Dermis microvascular lymphatic vessel endothelial cell (primary cell): ENCODE measurements around the gene ABCC8. TPM values are rescaled to one million over a fixed set of nuclear protein-coding genes. Genes with fewer than 3 reads are reported as not detected.

Experiments used
- DNase-seq, 2 donors: peaks; one replicate each; pipeline versions ENCODE4 v3.0.0 to v3.0.0-alpha.2; 2010; ENCODE audit warnings: low read depth in 2 of 2
- total RNA-seq: library from RNA; depleted of rRNA; stranded (reverse); fragments of >200 nt; gene quantifications from 2 replicates; pipeline ENCODE4 v1.2.1, GENCODE V29; 2014

ABCC8 gene
- total RNA-seq, 1 donor from 2014 or later: not detected

DNA sequence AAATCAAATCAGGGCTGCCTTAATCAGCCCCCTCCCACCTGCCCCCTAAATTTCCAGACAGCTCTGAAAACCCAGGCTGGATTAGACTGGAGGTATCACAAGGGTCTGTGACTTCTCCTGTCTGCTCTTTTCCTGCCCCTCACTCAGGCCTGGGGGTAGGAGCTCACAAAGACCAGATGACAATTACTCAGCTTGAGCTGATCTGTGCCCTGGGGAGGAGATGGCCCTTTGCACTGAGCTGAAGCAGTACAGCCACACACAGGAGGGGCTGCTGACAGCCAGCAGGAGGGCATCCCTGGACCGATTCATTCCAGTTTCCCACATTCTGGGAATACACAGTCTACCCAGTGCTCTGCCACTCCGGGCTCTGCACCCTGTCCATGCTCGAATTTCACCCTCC lies 4.2 kb downstream of the ABCC8 start:
- DNase-seq: no peak

- no peak for DNase-seq
Measured at GRCh38 chr11:17471501-17471900, 5.1 kb downstream of the ABCC8 start.

GRCh38 chr11:17469998-17470397 lies 6.6 kb downstream of the ABCC8 start:
- no peak for DNase-seq

DNA sequence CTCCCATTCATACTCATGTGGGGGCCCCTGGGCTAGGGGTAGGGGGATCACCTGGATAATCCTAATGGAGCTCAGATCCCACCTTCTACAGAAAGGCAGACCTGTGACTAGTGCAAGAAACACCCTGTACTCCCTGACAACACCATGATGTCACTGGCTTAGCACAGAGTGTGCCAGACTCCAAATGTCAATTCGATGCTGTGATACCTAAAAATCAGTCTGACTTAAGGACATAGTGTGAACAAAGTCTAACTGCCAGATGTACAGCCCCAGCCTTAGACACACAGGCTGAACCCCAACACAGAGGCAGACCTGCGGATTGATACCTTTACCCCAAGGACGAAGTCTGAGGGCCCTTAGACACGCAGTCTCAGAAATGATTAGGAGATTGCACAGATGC lies 8.5 kb downstream of the ABCC8 start:
- no peak for DNase-seq

DNA sequence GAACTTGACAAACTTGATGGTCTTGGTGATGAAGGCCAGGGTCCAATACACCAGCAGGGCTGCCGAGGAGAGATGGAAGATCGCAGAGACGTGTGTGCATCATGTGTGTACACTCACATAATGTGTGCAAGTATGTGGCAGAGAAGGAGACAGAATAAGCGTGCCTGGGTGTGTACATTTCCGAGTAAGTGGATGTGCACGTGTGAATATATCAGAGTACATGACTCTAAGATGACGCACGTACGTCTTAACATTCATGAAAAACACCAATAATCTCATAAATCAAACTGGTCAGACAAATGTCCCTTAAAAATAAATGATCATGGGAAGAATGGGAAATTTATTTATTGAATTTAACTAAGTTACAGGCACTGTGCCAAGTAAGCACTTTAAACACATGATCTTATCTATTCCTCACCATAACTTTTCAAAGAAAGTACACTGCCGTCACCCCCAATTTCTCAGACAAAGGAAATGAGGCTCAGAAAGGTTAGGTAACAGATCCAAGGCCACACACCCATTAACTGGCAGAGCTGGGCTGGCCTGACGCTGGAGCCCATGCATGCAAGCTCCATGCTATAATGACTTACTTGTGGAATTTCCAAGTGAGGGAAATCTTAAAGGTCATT lies 13.0 kb downstream of the ABCC8 start:
- DNase-seq: no peak

DNA sequence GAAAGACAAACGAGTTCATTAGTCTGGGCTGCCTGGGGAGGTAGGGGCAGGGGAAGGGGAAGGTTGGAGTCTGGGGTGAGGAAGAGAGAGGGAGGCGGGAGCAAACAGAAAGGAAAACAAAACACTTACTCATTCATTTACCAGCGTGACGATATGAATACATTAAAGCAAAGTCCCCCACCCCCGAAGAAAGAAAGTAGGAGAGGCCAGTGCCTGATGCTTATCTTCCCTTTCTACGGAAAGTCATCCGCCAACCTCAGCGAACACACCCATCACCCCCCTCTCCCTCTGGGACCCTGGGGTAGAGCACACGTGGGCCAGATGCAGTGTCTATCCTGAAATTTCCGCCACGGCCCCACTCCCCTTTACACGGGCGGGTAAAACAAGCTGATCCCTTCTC lies 13.7 kb downstream of the ABCC8 start:
- no peak for DNase-seq

GRCh38 chr11:17460406-17460805 lies 16.2 kb downstream of the ABCC8 start:
- DNase-seq: no peak

DNA sequence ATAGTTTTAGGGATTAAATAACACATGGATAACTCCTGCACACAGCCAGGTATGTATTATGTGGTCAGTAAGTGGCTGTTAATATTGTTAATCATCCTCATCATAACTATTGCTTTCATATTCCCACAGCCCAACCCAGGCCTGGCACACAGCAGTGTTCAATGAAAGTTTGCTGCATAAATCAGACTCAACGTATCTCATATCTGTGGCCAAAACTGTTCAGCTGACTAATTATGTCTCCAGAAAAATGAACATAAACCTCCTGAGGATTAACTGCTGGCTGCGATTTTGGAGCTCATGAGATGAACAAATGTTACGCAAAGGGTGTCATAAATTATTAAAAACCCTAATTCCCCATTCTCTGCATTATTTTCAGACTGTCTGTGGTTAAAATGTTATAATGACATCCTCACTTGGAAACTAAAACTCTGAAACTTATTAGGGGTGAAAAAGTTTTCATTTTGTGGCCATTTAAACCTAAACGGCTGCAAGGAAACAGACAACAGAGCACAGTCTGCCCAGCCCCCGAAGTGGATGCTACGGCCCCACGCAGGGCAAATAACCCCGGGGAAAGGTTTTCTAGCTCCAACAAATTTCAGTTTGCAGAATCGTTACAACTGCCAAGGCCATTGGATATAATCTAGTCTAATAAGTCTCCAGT lies 17.3 kb downstream of the ABCC8 start:
- no peak for DNase-seq

GRCh38 chr11:17458268-17458667 lies 18.4 kb downstream of the ABCC8 start:
- DNase-seq: no peak

GRCh38 chr11:17457396-17458173 lies 19.1 kb downstream of the ABCC8 start:
- DNase-seq: no peak

- no peak for DNase-seq
Measured at GRCh38 chr11:17452668-17453067, 24.0 kb downstream of the ABCC8 start.

- DNase-seq: no peak
Measured at GRCh38 chr11:17449158-17449557, 27.5 kb downstream of the ABCC8 start.

DNA sequence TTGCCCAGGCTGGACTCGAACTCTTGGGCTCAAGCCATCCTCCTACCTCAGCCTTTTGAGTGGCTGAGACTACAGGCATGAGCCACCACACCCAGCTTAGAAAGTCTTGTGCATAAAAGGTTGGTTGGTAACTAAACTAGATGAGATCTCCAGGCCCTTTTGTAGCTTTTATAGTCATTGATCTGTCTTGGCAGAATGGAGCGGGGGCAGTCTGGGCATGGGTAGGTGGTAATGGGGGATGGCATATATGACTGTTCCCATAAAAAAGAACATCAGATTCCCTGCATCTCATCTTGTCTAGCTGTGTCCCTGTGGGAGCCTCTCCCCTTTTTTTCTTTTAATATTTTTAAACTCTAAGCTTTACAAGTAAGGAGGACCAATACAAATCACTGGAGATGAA lies 30.2 kb downstream of the ABCC8 start:
- no peak for DNase-seq

GRCh38 chr11:17445240-17445795 lies 31.3 kb downstream of the ABCC8 start:
- no peak for DNase-seq

DNA sequence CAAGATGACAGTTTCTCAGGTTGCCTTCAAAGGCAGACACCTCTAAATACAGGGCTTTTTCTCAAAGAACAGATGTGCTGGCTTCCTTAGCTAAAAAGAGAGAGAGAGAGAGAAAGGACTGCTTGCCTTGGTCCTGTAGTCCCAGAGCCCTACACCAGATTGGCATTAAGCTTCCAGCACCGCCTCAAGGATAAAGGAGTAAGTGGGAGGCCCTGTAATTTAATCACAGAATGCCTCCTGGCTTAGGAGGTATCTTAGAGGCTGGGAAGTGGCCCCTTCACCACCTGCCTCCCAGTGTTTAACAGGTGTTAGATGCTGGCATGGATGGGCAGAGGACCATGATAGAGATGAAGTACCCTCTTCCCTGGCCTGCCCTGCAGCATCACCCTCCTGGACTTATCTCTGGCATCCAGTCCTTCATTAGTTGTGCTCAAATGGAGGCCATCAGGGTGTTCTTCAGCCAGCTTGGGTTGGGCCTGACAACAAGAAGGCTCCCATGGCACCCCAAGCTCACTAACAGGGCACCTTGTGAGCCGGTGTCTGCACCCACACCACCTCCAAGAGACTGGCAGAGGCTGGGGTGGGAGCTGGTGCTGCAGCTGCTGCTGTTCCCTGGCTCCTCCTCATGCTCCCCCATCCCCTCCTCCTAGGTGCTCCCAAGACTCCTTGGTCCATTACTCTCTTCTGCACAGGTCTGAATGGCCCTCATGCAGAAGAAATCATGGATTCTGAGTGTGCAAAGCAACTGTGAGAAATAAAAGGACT lies 32.5 kb downstream of the ABCC8 start:
- DNase-seq: no peak

DNA sequence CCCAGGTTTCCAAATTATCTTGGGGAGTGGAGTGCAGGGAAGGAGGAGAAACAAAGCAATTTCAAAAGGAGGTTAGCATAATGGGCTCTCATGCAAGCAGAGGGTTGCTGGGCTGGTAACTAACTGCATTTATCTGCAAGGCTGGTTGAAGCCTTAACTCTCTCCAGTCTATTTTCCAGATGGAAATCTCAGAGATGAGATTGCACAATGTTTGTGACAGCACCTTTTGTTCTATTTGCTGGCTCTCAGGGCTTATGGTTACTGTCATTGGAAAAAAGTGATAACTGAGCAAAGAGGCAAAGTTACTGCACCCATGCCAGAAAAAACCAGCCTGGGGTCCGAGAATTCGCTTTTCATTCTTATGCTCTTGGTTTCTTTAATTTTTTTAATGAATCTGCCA lies 33.2 kb downstream of the ABCC8 start:
- no peak for DNase-seq

DNA sequence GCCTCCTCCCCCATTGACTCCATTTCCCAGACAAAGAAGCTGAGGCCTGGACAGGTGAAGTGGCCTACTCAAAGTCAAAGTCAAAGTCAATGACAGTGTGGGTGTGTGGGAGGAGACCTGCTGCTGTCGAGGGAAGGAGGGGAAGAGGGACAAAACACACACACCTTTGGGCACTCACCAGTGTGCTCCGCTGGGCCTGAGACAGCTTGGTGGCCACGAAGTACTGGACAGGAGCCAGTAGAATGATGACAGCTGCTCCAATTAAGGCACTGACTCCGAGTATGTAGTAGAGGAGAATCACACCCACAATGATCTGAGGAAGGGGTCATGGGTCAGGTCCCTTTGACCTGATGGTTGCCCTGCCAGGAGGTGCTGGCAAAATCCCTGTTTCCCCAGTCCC lies 33.6 kb downstream of the ABCC8 start:
- no peak for DNase-seq

GRCh38 chr11:17439316-17439782 lies 37.3 kb downstream of the ABCC8 start:
- DNase-seq: no peak

GRCh38 chr11:17437366-17437765 lies 39.3 kb downstream of the ABCC8 start:
- DNase-seq: no peak

DNA sequence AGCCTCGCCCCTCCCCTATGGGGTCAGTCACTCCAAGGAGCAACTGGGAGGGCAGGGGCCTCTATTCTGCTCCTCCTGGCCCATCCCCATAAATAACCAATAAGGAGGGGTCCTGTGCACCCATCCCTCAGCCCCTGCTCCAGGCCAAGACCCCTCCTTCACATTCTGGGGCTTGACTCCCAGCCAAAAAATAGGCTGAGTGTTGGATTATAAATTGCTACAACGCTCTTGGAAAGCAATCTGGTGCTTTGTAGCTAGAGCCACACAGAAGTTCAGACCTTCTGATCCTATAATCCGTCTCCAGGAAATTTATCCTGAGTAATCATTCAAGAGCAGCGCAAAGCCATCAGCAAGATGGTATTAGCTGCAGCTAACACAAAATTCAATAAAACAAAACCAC lies 42.5 kb downstream of the ABCC8 start:
- DNase-seq: no peak

DNA sequence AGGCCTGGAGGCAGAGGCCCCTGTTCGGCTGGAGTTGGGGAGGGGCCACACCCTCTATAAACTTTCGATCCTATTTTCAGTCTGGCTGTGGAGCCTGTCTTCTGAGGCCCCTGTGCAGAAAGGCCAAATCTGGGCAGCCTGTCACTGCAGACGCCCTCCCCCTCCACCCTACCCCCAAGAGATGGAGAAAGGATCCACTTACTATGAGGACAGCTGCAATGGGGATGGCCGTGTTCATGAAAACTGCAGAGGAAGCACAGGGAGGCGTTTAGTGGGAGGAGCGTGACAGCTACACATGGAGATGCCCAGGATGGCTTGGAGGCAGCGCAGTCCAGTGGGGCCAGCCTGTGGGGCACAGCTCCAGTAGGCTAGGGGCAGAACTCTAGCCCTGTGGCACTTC lies 44.6 kb downstream of the ABCC8 start:
- DNase-seq: no peak

DNA sequence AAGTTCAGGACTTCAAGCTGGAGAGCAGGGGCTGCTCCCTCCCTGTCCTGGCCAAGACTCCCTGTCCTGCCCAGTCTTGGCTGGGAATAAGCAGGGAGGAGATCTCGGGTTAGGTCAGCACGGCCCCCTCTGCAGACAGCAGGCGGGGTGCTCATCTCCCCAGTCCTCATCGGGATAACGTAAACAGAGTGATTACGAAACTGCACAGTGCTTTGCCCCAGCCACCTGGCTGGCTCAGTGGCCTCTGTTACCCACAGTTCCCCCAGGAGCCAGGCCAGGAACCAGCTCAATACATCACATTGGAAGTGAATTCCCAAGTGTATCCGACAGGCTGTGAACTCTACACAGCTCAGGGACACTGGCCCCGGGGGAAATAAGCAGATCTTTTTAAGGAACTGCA lies 45.5 kb downstream of the ABCC8 start:
- DNase-seq: no peak
